Brain microvascular endothelial cell (primary cell): ENCODE results near the gene LMAN2.

Experiments
- DNase-seq: peaks from one replicate; pipeline ENCODE4 v3.0.0-alpha.2; 2020
- H3K27ac ChIP-seq: fragments of 250-450 bp; sonication (Bioruptor Pico); 2 replicates; pipeline ENCODE4 v1.5.1; 2020; ENCODE audit warnings: mild to moderate bottlenecking, moderate library complexity
- H3K27me3 ChIP-seq: fragments of 250-450 bp; sonication (Bioruptor Pico); replicated peaks from 2 replicates; pipeline ENCODE4 v1.5.1; 2020; ENCODE audit warnings: mild to moderate bottlenecking
- H3K36me3 ChIP-seq: fragments of 250-450 bp; sonication (Bioruptor Pico); replicated peaks from 2 replicates; pipeline ENCODE4 v1.5.1; 2020; ENCODE audit warnings: mild to moderate bottlenecking
- H3K4me3 ChIP-seq: 2 replicates; pipeline ENCODE4 v1.5.1; 2011; ENCODE audit warnings: low read depth, mild to moderate bottlenecking, control low read depth, low read length, moderate library complexity
- in situ Hi-C: cut with HindIII; loops from 2 replicates; pipeline ENCODE4 v1.10.0; 2017; ENCODE audit warnings: low sequenced_read_pairs, low pct_ligation_motif_present
- TF ChIP-seq, protein P1 (sequence below): IDR thresholded peaks from 2 replicates; pipeline ENCODE4 v1.5.1; 2011; ENCODE audit warnings: low read depth, mild to moderate bottlenecking, moderate library complexity, low read length, control low read depth, inconsistent platforms; ENCODE audit errors: missing control alignments

The LMAN2 gene

DNA sequence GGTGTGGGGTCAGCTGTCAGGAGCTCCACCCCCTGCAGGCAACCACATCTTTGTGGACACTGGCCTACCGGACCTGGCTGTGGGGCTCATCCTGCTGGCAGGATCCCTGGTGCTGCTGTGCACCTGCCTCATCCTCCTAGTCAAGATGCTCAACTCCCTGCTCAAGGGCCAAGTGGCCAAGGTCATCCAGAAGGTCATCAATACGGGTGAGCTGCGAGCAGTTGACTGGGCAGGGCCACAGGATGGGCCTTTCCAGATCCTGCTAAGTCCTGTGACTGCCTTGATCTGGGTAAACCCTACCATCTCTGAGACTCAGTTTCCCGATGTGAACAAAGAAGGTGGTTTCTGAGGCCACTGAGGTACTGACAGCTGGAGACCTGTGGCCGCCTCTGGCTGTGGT is 42.5 kb upstream of the LMAN2 start:
- Histone ChIP-seq H3K4me3 (no peak overlapping the region), H3K36me3 (no peaks in the 10 kb centered on the region), H3K27me3 (no peaks in the 10 kb centered on the region), H3K27ac (no peak overlapping the region)
- no peak for DNase-seq
- in situ Hi-C loops, result no loop called here
- TF ChIP-seq, protein P1, sequence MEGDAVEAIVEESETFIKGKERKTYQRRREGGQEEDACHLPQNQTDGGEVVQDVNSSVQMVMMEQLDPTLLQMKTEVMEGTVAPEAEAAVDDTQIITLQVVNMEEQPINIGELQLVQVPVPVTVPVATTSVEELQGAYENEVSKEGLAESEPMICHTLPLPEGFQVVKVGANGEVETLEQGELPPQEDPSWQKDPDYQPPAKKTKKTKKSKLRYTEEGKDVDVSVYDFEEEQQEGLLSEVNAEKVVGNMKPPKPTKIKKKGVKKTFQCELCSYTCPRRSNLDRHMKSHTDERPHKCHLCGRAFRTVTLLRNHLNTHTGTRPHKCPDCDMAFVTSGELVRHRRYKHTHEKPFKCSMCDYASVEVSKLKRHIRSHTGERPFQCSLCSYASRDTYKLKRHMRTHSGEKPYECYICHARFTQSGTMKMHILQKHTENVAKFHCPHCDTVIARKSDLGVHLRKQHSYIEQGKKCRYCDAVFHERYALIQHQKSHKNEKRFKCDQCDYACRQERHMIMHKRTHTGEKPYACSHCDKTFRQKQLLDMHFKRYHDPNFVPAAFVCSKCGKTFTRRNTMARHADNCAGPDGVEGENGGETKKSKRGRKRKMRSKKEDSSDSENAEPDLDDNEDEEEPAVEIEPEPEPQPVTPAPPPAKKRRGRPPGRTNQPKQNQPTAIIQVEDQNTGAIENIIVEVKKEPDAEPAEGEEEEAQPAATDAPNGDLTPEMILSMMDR, result no peak

DNA sequence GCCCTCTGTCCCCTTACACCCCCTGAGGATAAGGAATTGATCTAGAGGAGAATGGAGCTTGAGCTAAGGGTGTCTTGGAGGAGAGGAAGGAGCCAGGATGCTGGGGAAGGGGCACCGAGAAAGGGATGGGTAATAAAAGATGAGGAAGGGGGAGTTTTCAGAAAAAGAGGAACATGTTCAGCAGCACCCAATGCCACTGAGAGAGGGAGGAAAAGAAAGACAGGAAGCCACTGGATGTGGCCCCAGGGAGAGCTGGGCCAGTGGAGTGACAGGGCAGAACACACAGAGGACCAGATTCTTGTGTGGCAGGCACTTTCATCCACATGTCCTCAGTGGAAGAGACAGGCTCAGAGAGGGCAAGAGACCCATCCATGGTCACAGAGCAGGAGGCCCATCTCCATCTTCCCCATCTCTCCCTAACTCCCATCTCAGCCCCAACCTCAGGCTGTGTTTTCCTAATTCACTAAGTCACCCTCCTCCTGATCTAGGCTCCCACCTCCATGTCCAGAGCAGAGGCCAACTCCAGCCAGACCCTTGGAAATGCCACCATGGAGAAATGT is 41.8 kb upstream of the LMAN2 start:
- no peaks in the 10 kb centered on the region for H3K36me3 ChIP-seq
- no peak overlapping the region for H3K27ac ChIP-seq
- TF ChIP-seq, protein P1, result no peak
- DNase-seq, result no peak
- no peaks in the 10 kb centered on the region for H3K27me3 ChIP-seq
- no peak overlapping the region for H3K4me3 ChIP-seq
- in situ Hi-C loops, result no loop called here

- no peak for DNase-seq
- Histone ChIP-seq H3K4me3 (no peak overlapping the region), H3K27me3 (no peaks in the 10 kb centered on the region), H3K36me3 (no peaks in the 10 kb centered on the region), H3K27ac (no peak overlapping the region)
- TF ChIP-seq, protein P1, result no peak
- in situ Hi-C loops, result no loop called here
Observed at GRCh38 chr5:177392765-177393164, 41.3 kb upstream of the LMAN2 start.

DNA sequence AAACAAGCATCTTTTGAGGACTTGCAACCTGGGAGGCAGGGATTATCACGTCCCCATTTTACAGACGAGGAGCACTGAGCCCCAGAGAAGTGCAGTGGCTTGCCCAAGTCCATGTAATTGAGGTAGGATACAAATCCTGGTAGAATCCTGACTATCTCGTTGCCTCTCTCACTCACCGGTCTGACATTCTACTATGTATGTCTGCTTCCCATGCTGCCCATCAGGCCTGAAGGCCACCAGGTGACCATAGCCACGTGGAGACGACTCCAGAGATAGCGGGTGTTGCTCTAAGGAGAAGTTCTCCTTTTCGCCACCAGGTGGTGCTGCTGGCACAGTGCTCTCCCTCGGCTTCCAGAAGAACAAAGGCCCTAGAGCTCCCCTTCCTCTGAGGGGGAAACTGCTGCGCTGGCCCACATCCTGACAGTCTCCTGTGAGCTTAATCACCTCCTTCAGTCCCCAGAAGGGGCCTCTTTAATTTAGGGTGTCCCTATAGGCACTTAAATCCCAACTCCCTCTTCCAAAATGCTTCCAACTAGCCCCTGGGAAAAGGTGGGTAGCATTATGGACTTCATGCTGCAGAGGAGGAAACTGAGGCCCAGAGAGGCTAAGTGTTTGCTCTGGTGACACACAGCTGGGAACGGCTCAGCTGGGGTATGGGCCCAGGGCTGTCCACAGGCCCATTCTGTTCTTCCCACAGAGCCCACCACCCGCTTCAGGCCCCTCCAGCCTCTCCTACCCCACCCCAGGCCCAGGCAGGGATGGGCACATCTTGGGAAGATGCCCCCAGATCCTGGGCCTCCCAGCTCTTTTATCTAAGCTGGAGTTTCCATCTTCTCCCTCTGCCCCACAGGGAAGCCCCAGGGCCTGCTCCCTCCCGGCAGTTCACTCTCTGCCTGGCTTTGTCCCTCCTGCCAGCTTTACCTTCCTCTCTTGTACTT is 39.2 kb upstream of the LMAN2 start:
- peak; percentile 84 for DNase-seq
- Histone ChIP-seq H3K36me3 (no peaks in the 10 kb centered on the region), H3K27me3 (no peaks in the 10 kb centered on the region), H3K27ac (peak overlapping the region; percentile 89), H3K4me3 (no peak overlapping the region)
- in situ Hi-C loops, result no loop called here
- TF ChIP-seq, protein P1, result peak; percentile 93

DNA sequence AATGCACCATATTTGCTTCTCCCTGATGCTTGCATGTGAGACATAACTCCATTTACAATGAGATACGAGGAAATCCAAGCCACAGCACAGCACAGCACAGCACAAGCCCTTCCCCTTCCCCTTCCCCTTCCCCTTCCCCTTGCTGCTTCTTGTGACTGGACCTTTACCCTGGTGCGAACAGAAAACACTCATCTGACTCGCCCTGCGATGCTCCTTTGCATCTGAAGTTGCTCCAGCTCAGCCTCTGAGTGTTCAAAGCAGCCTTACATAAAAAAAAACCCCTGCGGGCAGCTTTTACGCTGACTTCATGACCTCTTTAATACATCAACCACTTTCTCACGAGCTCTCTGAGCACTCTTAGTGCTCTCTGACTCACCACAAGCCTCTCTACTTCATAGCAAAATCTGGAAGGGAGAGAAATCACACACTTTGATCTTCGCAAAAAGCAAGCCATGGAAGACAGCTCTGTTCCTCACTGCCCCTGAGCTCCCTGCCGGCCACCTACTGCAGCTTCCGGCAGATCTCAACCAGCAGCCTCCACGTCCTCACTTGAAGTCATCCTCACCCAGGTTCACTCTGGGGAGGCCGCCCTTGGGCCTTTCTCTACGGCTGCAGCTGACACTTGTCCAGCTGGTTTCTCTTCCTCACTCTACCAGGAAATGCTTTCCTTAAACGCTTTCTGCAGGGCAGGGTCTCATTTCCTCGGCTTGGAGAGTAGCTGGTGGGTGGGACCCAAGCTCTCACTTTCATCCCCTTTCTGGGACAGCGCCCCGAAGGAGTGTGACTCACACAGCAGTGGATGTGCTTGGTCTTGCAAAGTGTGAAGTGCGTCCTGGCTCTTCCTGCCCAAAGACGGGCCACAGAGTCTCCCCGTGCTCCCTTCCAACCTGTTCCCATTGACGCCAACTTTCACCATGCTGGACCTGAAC is 38.0 kb upstream of the LMAN2 start:
- Histone ChIP-seq H3K27me3 (no peaks in the 10 kb centered on the region), H3K4me3 (no peak overlapping the region), H3K36me3 (no peaks in the 10 kb centered on the region), H3K27ac (peak overlapping the region; percentile 89)
- TF ChIP-seq, protein P1, result peak; percentile 5
- peak; percentile 91 for DNase-seq
- in situ Hi-C loops, result no loop called here
